H1 (cell line): ENCODE data around the gene PMM2. TPM values are rescaled to one million over a fixed set of nuclear protein-coding genes. Genes with fewer than 3 reads are reported as not detected.

Experiments
- ATF2 ChIP-seq: IDR thresholded peaks from 2 replicates; pipeline ENCODE4 v1.6.1; 2012; ENCODE audit warnings: low read length, inconsistent platforms
- BACH1 ChIP-seq: IDR thresholded peaks from 2 replicates; pipeline ENCODE4 v1.6.1; 2012; ENCODE audit warnings: low read length, improper control_type of control experiment
- CHD1 ChIP-seq: IDR thresholded peaks from 2 replicates; pipeline ENCODE4 v1.6.1; 2012; ENCODE audit warnings: low read depth, low read length, improper control_type of control experiment
- CHD2 ChIP-seq: IDR thresholded peaks from 2 replicates; pipeline ENCODE4 v1.6.1; 2012; ENCODE audit warnings: low read length, improper control_type of control experiment
- CTCF ChIP-seq, 3 experiments: IDR thresholded peaks; 1 replicate in 2 of 3; 2 replicates in 1 of 3; pipeline versions ENCODE4 v1.5.1 to v1.6.1; 2011; ENCODE audit warnings: low read length in 3 of 3, mild to moderate bottlenecking in 3 of 3, inconsistent platforms in 2 of 3, low read depth in 1 of 3, moderate library complexity in 1 of 3; ENCODE audit not compliant: insufficient read depth in 1 of 3; ENCODE audit errors: control extremely low read depth in 1 of 3
- E2F6 ChIP-seq: IDR thresholded peaks from 2 replicates; pipeline ENCODE4 v1.6.1; 2012; ENCODE audit warnings: inconsistent platforms
- EP300 ChIP-seq, 2 experiments: IDR thresholded peaks; 1 replicate in 1 of 2; 2 replicates in 1 of 2; pipeline ENCODE4 v1.6.1; 2011 to 2012; ENCODE audit warnings: low read depth in 2 of 2, low read length in 2 of 2, mild to moderate bottlenecking in 2 of 2, borderline replicate concordance in 1 of 2, inconsistent platforms in 1 of 2, moderate library complexity in 1 of 2
- KDM5A ChIP-seq: fragments of 200-600 bp; IDR thresholded peaks from 2 replicates; pipeline ENCODE4 v1.7.1; 2012; ENCODE audit warnings: mild to moderate bottlenecking, low read length, inconsistent platforms, mixed read lengths
- MAX ChIP-seq: IDR thresholded peaks from 2 replicates; pipeline ENCODE4 v1.6.1; 2012; ENCODE audit warnings: inconsistent platforms
- POLR2A ChIP-seq, 2 experiments: IDR thresholded peaks; 1 replicate in 1 of 2; 2 replicates in 1 of 2; pipeline ENCODE4 v1.6.1; 2011; ENCODE audit warnings: low read depth in 2 of 2, low read length in 2 of 2, mild to moderate bottlenecking in 2 of 2; ENCODE audit errors: control extremely low read depth in 1 of 2
- POLR2AphosphoS5 ChIP-seq: IDR thresholded peaks from 2 replicates; pipeline ENCODE4 v1.6.1; 2011; ENCODE audit warnings: low read depth, low read length
- RAD21 ChIP-seq, 2 experiments: IDR thresholded peaks in 1 of 2; conservative IDR thresholded peaks in 1 of 2; 2 replicates each; pipeline ENCODE4 v1.6.1; 2011; ENCODE audit warnings: low read depth in 2 of 2, low read length in 2 of 2, improper control_type of control experiment in 1 of 2, inconsistent platforms in 1 of 2, mild to moderate bottlenecking in 1 of 2, moderate library complexity in 1 of 2
- RNF2 ChIP-seq: fragments of 200-900, 300-1000 bp; sonication (generic); IDR thresholded peaks from 2 replicates; pipeline ENCODE4 v1.7.1; 2016; ENCODE audit warnings: borderline replicate concordance, low read depth, mild to moderate bottlenecking, antibody characterized with exemption, low read length; ENCODE audit not compliant: poor library complexity, severe bottlenecking; ENCODE audit errors: missing control alignments
- SP1 ChIP-seq: IDR thresholded peaks from 2 replicates; pipeline ENCODE4 v1.6.1; 2011; ENCODE audit warnings: low read depth, low read length
- SP4 ChIP-seq: IDR thresholded peaks from 2 replicates; pipeline ENCODE4 v1.6.1; 2012; ENCODE audit warnings: low read length, inconsistent platforms
- SRF ChIP-seq: IDR thresholded peaks from 2 replicates; pipeline ENCODE4 v1.6.1; 2011; ENCODE audit warnings: mild to moderate bottlenecking, low read depth, low read length, moderate library complexity
- TAF1 ChIP-seq: IDR thresholded peaks from 2 replicates; pipeline ENCODE4 v1.6.1; 2011; ENCODE audit warnings: mild to moderate bottlenecking, low read depth, low read length
- YY1 ChIP-seq: IDR thresholded peaks from 2 replicates; pipeline ENCODE4 v1.6.1; 2011; ENCODE audit warnings: low read depth, mild to moderate bottlenecking, low read length
- polyA plus RNA-seq, 7 experiments: library from polyadenylated mRNA; depleted of rRNA in 3 of 7; stranded (reverse) in 5 of 7; unstranded in 2 of 7; fragments of >200 nt in 5 of 7; fragments of 200-250 nt in 2 of 7; gene quantifications; 1 replicate in 5 of 7; 2 replicates in 1 of 7; 4 replicates in 1 of 7; pipeline versions ENCODE4 v1.2.1 to v1.2.3, GENCODE V29; 2011 to 2013; ENCODE audit warnings: missing spikeins in 2 of 7, mixed read lengths in 2 of 7
- total RNA-seq: library from RNA; stranded (reverse); fragmentation: NEBNext Ultra II Directional; extraction: Animal tissue kit (Norgen Biotek cat#: 25700); gene quantifications from 2 replicates; pipeline ENCODE4 v1.2.1, GENCODE V29; 2021

The PMM2 gene
- total and polyA plus RNA-seq, 2 of the 8 experiments (the other 6 are each of a cell fraction or from before 2014, with no cell fraction given) = 26.2 to 49.4 TPM

GRCh38 chr16:8866118-8866883, 68.7 kb downstream of the PMM2 start (continued):
- peak; percentile 71; the same call in 1 of the 2 replicates for TF ChIP-seq SP1
- TF ChIP-seq MAX = peak; percentile 95
- TF ChIP-seq SP4 = peak; percentile 36; the same call in 1 of the 2 replicates
- 0 out of 4 replicates have a peak, but pooled peaks of 1 of the 2 experiments have one; percentile 12 for TF ChIP-seq RAD21 (IDR thresholded peaks at IDR 0.05 in 1 of 2, conservative IDR thresholded peaks at IDR 0.05 in 1 of 2; ENCODE audit: low read depth in 2 of 2, low read length in 2 of 2)
- TF ChIP-seq CHD1 = no peak
- TF ChIP-seq CTCF (IDR thresholded peaks at IDR 0.05; ENCODE audit: control extremely low read depth in 1 of 3, insufficient read depth in 1 of 3, low read depth in 1 of 3, low read length in 3 of 3) = no peak
- peak; percentile 77 for TF ChIP-seq E2F6
- no peak for TF ChIP-seq RNF2
- TF ChIP-seq KDM5A = no peak
- TF ChIP-seq EP300 (IDR thresholded peaks at IDR 0.05; ENCODE audit: borderline replicate concordance in 1 of 2, low read depth in 2 of 2, low read length in 2 of 2) = peak in 1 of 2 experiments; percentile 82; a peak in 1 of 3 replicates
- TF ChIP-seq ATF2 = no peak
- peak; percentile 82 for TF ChIP-seq POLR2AphosphoS5
- TF ChIP-seq CHD2 = peak; percentile 13; the same call in 1 of the 2 replicates
- TF ChIP-seq SRF = no peak
- TF ChIP-seq TAF1 = peak; percentile 78
- no peak for TF ChIP-seq BACH1
- TF ChIP-seq POLR2A (IDR thresholded peaks at IDR 0.05; ENCODE audit: control extremely low read depth in 1 of 2, low read depth in 2 of 2, low read length in 2 of 2) = peak in 1 of 2 experiments; percentile 58; a peak in 2 of 3 replicates
- 0 out of 2 replicates have a peak, but pooled peaks have one; percentile 47 for TF ChIP-seq YY1
